H1 (cell line): ENCODE data around the gene MAP3K3. TPM values are rescaled to one million over a fixed set of nuclear protein-coding genes. Genes with fewer than 3 reads are reported as not detected.

ENCODE experiments used
- CTCF ChIA-PET: fragments of 300-600 bp; sonication (Branson Sonifier 250); formaldehyde crosslinking; loops from one replicate; lab custom pipeline; 2021; ENCODE audit not compliant: partially characterized antibody; lab: Charles Lee
- POLR2A ChIA-PET: fragments of 300-600 bp; sonication (Branson Sonifier 250); formaldehyde crosslinking; loops from one replicate; lab custom pipeline; 2021; ENCODE audit warnings: inconsistent platforms; ENCODE audit not compliant: partially characterized antibody; lab: Charles Lee
- DNase-seq, 2 experiments: peaks; one replicate each; pipeline versions ENCODE4 v3.0.0 to v3.0.0-alpha.2; 2010 to 2022; ENCODE audit warnings: low spot score in 2 of 2, low read depth in 1 of 2, mixed read lengths in 1 of 2
- FAIRE-seq: peaks from 2 replicates; lab custom pipeline; 2011; peaks lifted over from hg19 to GRCh38; lab: Jason Lieb, UNC
- H2AFZ ChIP-seq: 2 replicates; pipeline ENCODE4 v1.8.1; 2012; ENCODE audit warnings: low read length, inconsistent platforms
- H2AK5ac ChIP-seq: 2 replicates; pipeline ENCODE4 v1.6.1; 2013; ENCODE audit warnings: low read depth, low read length
- H2BK120ac ChIP-seq: replicated peaks from 2 replicates; pipeline ENCODE3; 2013; ENCODE audit warnings: low read depth, low read length, inconsistent platforms
- H2BK12ac ChIP-seq: 2 replicates; pipeline ENCODE4 v1.6.1; 2013; ENCODE audit warnings: low read depth, low read length
- H2BK15ac ChIP-seq: 2 replicates; pipeline ENCODE4 v1.6.1; 2013; ENCODE audit warnings: low read length
- H2BK20ac ChIP-seq: 2 replicates; pipeline ENCODE4 v1.6.1; 2013; ENCODE audit warnings: low read length
- H2BK5ac ChIP-seq: 2 replicates; pipeline ENCODE4 v1.6.1; 2013; ENCODE audit warnings: low read depth, low read length
- H3K14ac ChIP-seq: 2 replicates; pipeline ENCODE4 v1.6.1; 2013; ENCODE audit warnings: inconsistent platforms; ENCODE audit not compliant: insufficient read length
- H3K18ac ChIP-seq: 2 replicates; pipeline ENCODE4 v1.6.1; 2013; ENCODE audit warnings: low read length; ENCODE audit errors: extremely low read depth
- H3K23ac ChIP-seq: 2 replicates; pipeline ENCODE4 v1.6.1; 2013; ENCODE audit warnings: inconsistent platforms; ENCODE audit not compliant: insufficient read length
- H3K23me2 ChIP-seq: 2 replicates; pipeline ENCODE4 v1.6.1; 2013; ENCODE audit warnings: low read depth, low read length
- H3K27ac ChIP-seq: 2 replicates; pipeline ENCODE4 v1.6.1; 2011; ENCODE audit warnings: low read depth, low read length, inconsistent platforms
- H3K27me3 ChIP-seq, 4 experiments: replicated peaks in 1 of 4; 1 replicate in 1 of 4; 2 replicates in 3 of 4; pipeline versions ENCODE4 v1.6.1 to v1.8.1; 2011 to 2013; ENCODE audit warnings: low read length in 3 of 4, mild to moderate bottlenecking in 3 of 4, inconsistent platforms in 2 of 4, mixed read lengths in 2 of 4, moderate library complexity in 1 of 4; ENCODE audit not compliant: control insufficient read depth in 3 of 4, insufficient read depth in 3 of 4; ENCODE audit errors: extremely low read depth in 1 of 4
- H3K36me3 ChIP-seq, 4 experiments: 2 replicates each; pipeline versions ENCODE4 v1.6.1 to v1.8.1; 2011 to 2013; ENCODE audit warnings: mild to moderate bottlenecking in 4 of 4, low read length in 3 of 4, moderate library complexity in 2 of 4, control low read depth in 1 of 4, inconsistent platforms in 1 of 4; ENCODE audit not compliant: insufficient read depth in 4 of 4, control insufficient read depth in 2 of 4
- H3K4ac ChIP-seq: replicated peaks from 2 replicates; pipeline ENCODE3; 2013; ENCODE audit warnings: low read length, low read depth, mixed read lengths, inconsistent platforms; ENCODE audit not compliant: insufficient read length
- H3K4me1 ChIP-seq, 4 experiments: replicated peaks in 1 of 4; 1 replicate in 1 of 4; 2 replicates in 3 of 4; pipeline versions ENCODE4 v1.6.1 to v1.8.1; 2011 to 2013; ENCODE audit warnings: low read length in 3 of 4, inconsistent platforms in 2 of 4, mixed read lengths in 1 of 4; ENCODE audit not compliant: insufficient read depth in 4 of 4, control insufficient read depth in 3 of 4
- H3K4me2 ChIP-seq, 2 experiments: 2 replicates each; pipeline versions ENCODE4 v1.6.1 to v1.8.1; 2011 to 2013; ENCODE audit warnings: low read depth in 2 of 2, low read length in 2 of 2, control low read depth in 1 of 2, inconsistent platforms in 1 of 2, mild to moderate bottlenecking in 1 of 2; ENCODE audit not compliant: insufficient read depth in 1 of 2
- H3K4me3 ChIP-seq, 4 experiments: fragments of 200-600, 300-600 bp in 1 of 4; sonication (generic), shearing (Covaris generic), sonication (Bioruptor Twin) in 1 of 4; 2 replicates each; pipeline versions ENCODE4 v1.5.1 to v1.8.1; 2011 to 2016; ENCODE audit warnings: low read length in 4 of 4, low read depth in 3 of 4, control low read depth in 2 of 4, inconsistent platforms in 2 of 4, mild to moderate bottlenecking in 2 of 4, mixed read lengths in 1 of 4, moderate library complexity in 1 of 4; ENCODE audit not compliant: insufficient read depth in 2 of 4; ENCODE audit errors: extremely low read depth in 1 of 4
- H3K56ac ChIP-seq: replicated peaks from 2 replicates; pipeline ENCODE3; 2013; ENCODE audit warnings: low read depth, mild to moderate bottlenecking, mixed read lengths, low read length, inconsistent platforms; ENCODE audit not compliant: insufficient read length
- H3K79me1 ChIP-seq: 2 replicates; pipeline ENCODE4 v1.6.1; 2013; ENCODE audit warnings: low read depth, low read length, control low read depth
- H3K79me2 ChIP-seq, 2 experiments: 2 replicates each; pipeline versions ENCODE4 v1.6.1 to v1.8.1; 2012 to 2013; ENCODE audit warnings: low read length in 2 of 2, mild to moderate bottlenecking in 2 of 2, inconsistent platforms in 1 of 2; ENCODE audit not compliant: insufficient read depth in 2 of 2, control insufficient read depth in 1 of 2
- H3K9ac ChIP-seq, 4 experiments: replicated peaks in 1 of 4; 1 replicate in 1 of 4; 2 replicates in 3 of 4; pipeline versions ENCODE4 v1.6.1 to v1.8.1; 2011 to 2013; ENCODE audit warnings: low read depth in 3 of 4, low read length in 3 of 4, control low read depth in 2 of 4, mild to moderate bottlenecking in 2 of 4, moderate library complexity in 2 of 4, inconsistent platforms in 1 of 4; ENCODE audit errors: extremely low read depth in 1 of 4
- H3K9me3 ChIP-seq, 2 experiments: 2 replicates each; pipeline versions ENCODE4 v1.6.1 to v1.8.1; 2012 to 2013; ENCODE audit warnings: mild to moderate bottlenecking in 2 of 2, moderate library complexity in 2 of 2, control low read depth in 1 of 2, inconsistent platforms in 1 of 2, low read depth in 1 of 2, low read length in 1 of 2, mixed read lengths in 1 of 2; ENCODE audit not compliant: insufficient read depth in 2 of 2
- H4K20me1 ChIP-seq, 2 experiments: replicated peaks in 1 of 2; 2 replicates each; pipeline versions ENCODE3 to v1.8.1; 2011 to 2013; ENCODE audit warnings: inconsistent platforms in 2 of 2, low read length in 2 of 2, mild to moderate bottlenecking in 1 of 2; ENCODE audit not compliant: insufficient read depth in 2 of 2, control insufficient read depth in 1 of 2
- H4K5ac ChIP-seq: 2 replicates; pipeline ENCODE4 v1.6.1; 2013; ENCODE audit warnings: low read length, low read depth, mixed read lengths, inconsistent platforms; ENCODE audit not compliant: insufficient read length
- H4K8ac ChIP-seq: 2 replicates; pipeline ENCODE4 v1.8.0; 2013; ENCODE audit warnings: mild to moderate bottlenecking, moderate library complexity, low read length, inconsistent platforms; ENCODE audit not compliant: insufficient read depth; ENCODE audit errors: extremely low read depth
- H4K91ac ChIP-seq: replicated peaks from 2 replicates; pipeline ENCODE3; 2013; ENCODE audit warnings: low read length, mixed read lengths, inconsistent platforms; ENCODE audit not compliant: insufficient read length
- KDM1A ChIP-seq: fragments of 200-600, 300-600 bp; sonication (generic); IDR thresholded peaks from 2 replicates; pipeline ENCODE4 v1.7.1; 2016; ENCODE audit warnings: mild to moderate bottlenecking, low read length, borderline replicate concordance
- POU5F1 ChIP-seq: IDR thresholded peaks from 2 replicates; pipeline ENCODE4 v1.6.1; 2011; ENCODE audit warnings: low read depth, mild to moderate bottlenecking, low read length, moderate library complexity
- WGBS, 2 experiments: shearing (Covaris generic) in 1 of 2; methylation state at CpG; one replicate each; pipeline versions ENCODE4 v1.1.6 to v1.1.7; 2013 to 2015; ENCODE audit warnings: low lambda C conversion rate in 2 of 2, mixed read lengths in 2 of 2, inconsistent platforms in 1 of 2, low coverage in 1 of 2, missing lambda C conversion rate in 1 of 2; ENCODE audit not compliant: insufficient replicate concordance in 2 of 2, insufficient coverage in 1 of 2, insufficient read length in 1 of 2; ENCODE audit errors: extremely low coverage in 1 of 2, missing lambda C conversion rate in 1 of 2; 5-methylcytosine and 5-hydroxymethylcytosine counted together
- polyA plus RNA-seq, 7 experiments: library from polyadenylated mRNA; depleted of rRNA in 3 of 7; stranded (reverse) in 5 of 7; unstranded in 2 of 7; fragments of >200 nt in 5 of 7; fragments of 200-250 nt in 2 of 7; gene quantifications; 1 replicate in 5 of 7; 2 replicates in 1 of 7; 4 replicates in 1 of 7; pipeline versions ENCODE4 v1.2.1 to v1.2.3, GENCODE V29; 2011 to 2013; ENCODE audit warnings: missing spikeins in 2 of 7, mixed read lengths in 2 of 7
- total RNA-seq: library from RNA; stranded (reverse); fragmentation: NEBNext Ultra II Directional; extraction: Animal tissue kit (Norgen Biotek cat#: 25700); gene quantifications from 2 replicates; pipeline ENCODE4 v1.2.1, GENCODE V29; 2021

The MAP3K3 gene
- total and polyA plus RNA-seq, 2 of the 8 experiments (the other 6 are each of a cell fraction or from before 2014, with no cell fraction given): 10.3 to 21.0 TPM

DNA sequence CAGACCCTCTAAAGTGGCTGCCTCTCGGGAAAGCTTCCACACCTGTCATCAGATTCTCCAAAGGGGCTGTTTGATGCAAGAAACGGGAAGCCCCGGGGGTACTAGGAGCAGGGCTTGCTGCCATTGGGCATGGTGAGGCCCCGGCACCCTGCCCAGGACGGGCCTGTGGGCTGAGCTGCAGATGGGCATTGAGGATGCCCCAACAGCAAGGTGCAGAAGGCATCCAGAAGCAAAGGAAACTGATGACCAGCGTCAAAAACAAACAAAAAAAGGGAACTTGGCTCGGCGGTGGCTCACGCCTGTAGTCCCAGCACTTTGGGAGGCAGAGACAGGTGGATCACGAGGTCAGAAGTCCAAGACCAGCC is 79.2 kb downstream of the MAP3K3 start:
- H2BK120ac ChIP-seq: no peak overlapping the region
- no peak overlapping the region for H2AFZ ChIP-seq
- H3K9me3 ChIP-seq: no peaks in the 10 kb centered on the region
- no peak overlapping the region for H2BK5ac ChIP-seq
- no peak overlapping the region for H3K4ac ChIP-seq
- ChIA-PET POLR2A (interaction anchor here (0.6 to 2.2 kb wide), 10 partner anchors 8 to 440 kb away, joined by 3 to 10 read pairs (median 3); partner anchors contain the start of genes CCDC47, DDX42, MAP3K3 and TACO1), CTCF (interaction anchor here (0.7 to 3.3 kb wide), 12 partner anchors 9 to 165 kb away, joined by 3 to 17 read pairs (median 3); no protein-coding TSS in a partner anchor)
- peaks cover 0 to 5% (median 0%) of the 10 kb centered on the region in 4 experiments; a peak in 3 of 7 replicates for H3K27me3 ChIP-seq
- no peak overlapping the region for H3K23ac ChIP-seq
- no peak overlapping the region for H3K9ac ChIP-seq
- WGBS, 2 experiments: 81% methylated on average over 9 of the region's 10 CpGs; no CpG with 5 or more reads in 1 of the 2 experiments
- peaks cover 3 to 22% (median 15%) of the 10 kb centered on the region in 4 experiments; a peak in 6 of 7 replicates for H3K4me1 ChIP-seq
- H4K20me1 ChIP-seq: peaks cover 4 to 15% of the 10 kb centered on the region in 2 experiments
- H2BK15ac ChIP-seq: no peak overlapping the region
- no peak overlapping the region for H3K14ac ChIP-seq
- H4K5ac ChIP-seq: no peak overlapping the region
- H3K79me1 ChIP-seq: 0 out of 2 replicates have a peak, but pooled peaks cover 3% of the 10 kb centered on the region
- DNase-seq (no peak), FAIRE-seq (no peak)
- no peak overlapping the region for H2BK12ac ChIP-seq
- peaks cover 16% of the 10 kb centered on the region; the same call in 1 of the 2 replicates for H3K23me2 ChIP-seq
- H3K36me3 ChIP-seq: peaks cover 0 to 11% (median 1%) of the 10 kb centered on the region in 4 experiments; a peak in 3 of 8 replicates
- no peak overlapping the region for H3K56ac ChIP-seq
- no peaks in the 10 kb centered on the region; a peak in 1 of 4 replicates for H3K79me2 ChIP-seq
- H2AK5ac ChIP-seq: no peak overlapping the region
- no peak overlapping the region for H3K27ac ChIP-seq
- peak overlapping the region; percentile 84 to 93 for H3K4me2 ChIP-seq
- no peak overlapping the region for H2BK20ac ChIP-seq
- no peak overlapping the region for H4K91ac ChIP-seq
- H3K18ac ChIP-seq: no peak overlapping the region
- H3K4me3 ChIP-seq: peak overlapping the region; percentile 30 to 83 (median 57)
- no peak overlapping the region for H4K8ac ChIP-seq
- TF ChIP-seq POU5F1: no peak
- no peak for TF ChIP-seq KDM1A
